Measurements from ENCODE around the gene SLC35E2B.
"Not testable (repeated sequence)": the region's sequence is repeated elsewhere in the genome, so short reads cannot be mapped to it uniquely, and the experiment has no call there.

The SLC35E2B gene

GRCh38 chr1:1697358-1698183 lies 5.0 kb upstream of the SLC35E2B start:
- H3K9ac ChIP-seq (ENCODE audit: low read length); H3K4me1 ChIP-seq (ENCODE audit: control insufficient read depth, insufficient read depth, low read length); H3K4me3 ChIP-seq (ENCODE audit: low read length); H3K27me3 ChIP-seq (ENCODE audit: control insufficient read depth, insufficient read depth, low read length); H3K27ac ChIP-seq (ENCODE audit: low read depth, low read length); H3K36me3 ChIP-seq (ENCODE audit: control insufficient read depth, insufficient read depth, low read length): not testable (repeated sequence)

- not testable (repeated sequence) for H3K9ac ChIP-seq (ENCODE audit: low read length); H3K27ac ChIP-seq (ENCODE audit: low read depth, low read length); H3K4me1 ChIP-seq (ENCODE audit: control insufficient read depth, insufficient read depth, low read length); H3K4me3 ChIP-seq (ENCODE audit: low read length); H3K27me3 ChIP-seq (ENCODE audit: control insufficient read depth, insufficient read depth, low read length); H3K36me3 ChIP-seq (ENCODE audit: control insufficient read depth, insufficient read depth, low read length)
These were observed 4.1 kb upstream of the SLC35E2B start for GRCh38 chr1:1696431-1697357.

GRCh38 chr1:1692324-1692713 lies 276 bp downstream of the SLC35E2B start:
- H3K9ac ChIP-seq (ENCODE audit: low read length); H3K36me3 ChIP-seq (ENCODE audit: control insufficient read depth, insufficient read depth, low read length); H3K4me1 ChIP-seq (ENCODE audit: control insufficient read depth, insufficient read depth, low read length); H3K27me3 ChIP-seq (ENCODE audit: control insufficient read depth, insufficient read depth, low read length): not testable (repeated sequence)
- Histone ChIP-seq H3K4me3 (ENCODE audit: low read length) (peak overlapping the region; percentile 66), H3K27ac (ENCODE audit: low read depth, low read length) (peak overlapping the region; percentile 79)

DNA sequence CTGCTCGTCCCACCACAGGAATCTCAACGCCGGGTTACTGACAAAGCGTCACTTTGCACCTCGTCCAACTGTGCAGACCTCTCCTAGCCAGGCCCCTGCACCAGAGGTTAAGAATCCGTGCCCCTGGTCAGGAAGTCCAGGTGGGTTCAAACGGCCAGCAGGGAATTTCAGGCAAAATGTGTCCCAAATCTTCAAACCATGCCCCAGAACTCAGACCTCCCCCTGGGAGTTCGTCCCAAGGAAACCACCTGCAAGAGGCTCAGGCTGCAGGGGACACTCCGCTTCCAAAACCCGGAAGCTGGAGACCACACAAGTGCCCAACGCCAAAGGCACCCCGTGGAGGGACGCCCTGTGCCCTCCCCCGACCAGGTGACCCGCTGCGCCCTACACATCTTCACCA lies 1.2 kb downstream of the SLC35E2B start:
- not testable (repeated sequence) for H3K4me3 ChIP-seq (ENCODE audit: low read length)

DNA sequence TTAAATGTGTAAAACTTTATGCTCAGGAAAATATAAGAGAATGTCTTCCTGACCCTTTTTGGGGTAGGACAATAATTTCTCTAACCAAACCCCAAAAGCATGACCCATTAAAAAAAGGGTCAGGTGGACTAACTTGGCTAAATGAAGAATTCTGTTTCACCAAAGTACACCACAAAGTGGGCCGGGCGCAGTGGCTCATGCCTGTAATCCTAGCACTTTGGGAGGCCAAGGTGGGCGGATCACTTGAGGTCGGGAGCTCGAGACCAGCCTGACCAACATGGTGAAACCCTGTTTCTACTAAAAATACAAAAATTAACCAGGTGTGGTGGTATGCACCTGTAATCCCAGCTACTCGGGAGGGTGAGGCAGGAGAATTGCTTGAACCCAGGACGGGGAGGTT lies 3.1 kb downstream of the SLC35E2B start:
- H3K27ac ChIP-seq (ENCODE audit: low read depth, low read length); H3K4me3 ChIP-seq (ENCODE audit: low read length); H3K4me1 ChIP-seq (ENCODE audit: control insufficient read depth, insufficient read depth, low read length); H3K9ac ChIP-seq (ENCODE audit: low read length); H3K27me3 ChIP-seq (ENCODE audit: control insufficient read depth, insufficient read depth, low read length); H3K36me3 ChIP-seq (ENCODE audit: control insufficient read depth, insufficient read depth, low read length): not testable (repeated sequence)

More for the DNA sequence above, 1.2 kb downstream of the SLC35E2B start:
- not testable (repeated sequence) for H3K27ac ChIP-seq (ENCODE audit: low read depth, low read length); H3K9ac ChIP-seq (ENCODE audit: low read length); H3K36me3 ChIP-seq (ENCODE audit: control insufficient read depth, insufficient read depth, low read length); H3K27me3 ChIP-seq (ENCODE audit: control insufficient read depth, insufficient read depth, low read length); H3K4me1 ChIP-seq (ENCODE audit: control insufficient read depth, insufficient read depth, low read length)

- no peaks in the 10 kb centered on the region for H3K4me1 ChIP-seq (ENCODE audit: control insufficient read depth, insufficient read depth, low read length)
- no peak overlapping the region for H3K9ac ChIP-seq (ENCODE audit: low read length)
- no peak overlapping the region for H3K27ac ChIP-seq (ENCODE audit: low read depth, low read length)
- H3K27me3 ChIP-seq (ENCODE audit: control insufficient read depth, insufficient read depth, low read length) = no peaks in the 10 kb centered on the region
- H3K36me3 ChIP-seq (ENCODE audit: control insufficient read depth, insufficient read depth, low read length) = peaks cover 4% of the 10 kb centered on the region
- H3K4me3 ChIP-seq (ENCODE audit: low read length) = no peak overlapping the region
These were observed 4.7 kb downstream of the SLC35E2B start for GRCh38 chr1:1687846-1688245.

- no peak overlapping the region for H3K27ac ChIP-seq (ENCODE audit: low read depth, low read length)
- no peak overlapping the region for H3K9ac ChIP-seq (ENCODE audit: low read length)
- H3K36me3 ChIP-seq (ENCODE audit: control insufficient read depth, insufficient read depth, low read length) = peaks cover 4% of the 10 kb centered on the region
- no peaks in the 10 kb centered on the region for H3K27me3 ChIP-seq (ENCODE audit: control insufficient read depth, insufficient read depth, low read length)
- no peak overlapping the region for H3K4me3 ChIP-seq (ENCODE audit: low read length)
- H3K4me1 ChIP-seq (ENCODE audit: control insufficient read depth, insufficient read depth, low read length) = no peaks in the 10 kb centered on the region
These were observed 8.4 kb downstream of the SLC35E2B start for GRCh38 chr1:1684031-1684681.

DNA sequence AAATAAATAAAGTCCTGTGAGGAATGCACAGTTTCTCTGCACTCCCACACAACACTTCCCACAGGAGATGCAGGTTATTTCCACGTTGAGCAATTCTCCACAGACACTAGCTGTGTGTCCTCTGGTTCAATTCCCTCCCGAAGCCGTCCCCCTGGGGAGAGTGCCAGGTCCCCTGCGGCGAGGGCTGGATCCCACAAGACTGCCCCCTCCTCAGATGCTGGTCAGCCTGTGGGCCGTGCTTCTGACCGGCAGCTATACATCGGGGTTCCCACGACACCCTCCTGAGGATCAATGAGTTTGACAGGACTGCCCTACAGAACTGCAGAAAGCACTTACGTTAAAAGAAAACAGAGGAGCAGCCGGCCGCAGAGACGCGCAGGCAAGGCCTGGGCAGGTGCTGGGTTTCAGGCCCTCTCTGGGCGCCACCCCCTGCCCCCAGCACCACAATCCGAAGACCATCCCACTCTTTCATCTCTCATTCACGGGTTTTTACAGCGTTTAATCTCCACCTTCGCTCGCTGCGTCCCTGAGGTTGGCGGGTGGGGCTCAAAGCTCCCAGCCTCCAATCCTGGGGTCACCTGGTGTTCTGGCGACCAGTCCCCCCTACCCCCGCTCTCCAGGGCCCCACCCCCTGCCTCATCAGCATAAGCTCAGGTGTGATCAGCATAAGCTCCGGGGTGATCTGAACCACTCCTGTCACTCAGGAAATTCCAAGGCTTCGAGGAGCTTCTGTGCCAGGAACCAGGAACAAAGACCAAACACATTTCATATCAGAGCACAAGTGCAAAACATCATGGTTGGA lies 9.3 kb downstream of the SLC35E2B start:
- Histone ChIP-seq H3K4me1 (ENCODE audit: control insufficient read depth, insufficient read depth, low read length) (no peaks in the 10 kb centered on the region), H3K4me3 (ENCODE audit: low read length) (no peak overlapping the region), H3K27ac (ENCODE audit: low read depth, low read length) (no peak overlapping the region), H3K36me3 (ENCODE audit: control insufficient read depth, insufficient read depth, low read length) (peaks cover 4% of the 10 kb centered on the region), H3K9ac (ENCODE audit: low read length) (no peak overlapping the region), H3K27me3 (ENCODE audit: control insufficient read depth, insufficient read depth, low read length) (no peaks in the 10 kb centered on the region)

- no peaks in the 10 kb centered on the region for H3K36me3 ChIP-seq (ENCODE audit: control insufficient read depth, insufficient read depth, low read length)
- H3K27ac ChIP-seq (ENCODE audit: low read depth, low read length) = no peak overlapping the region
- no peaks in the 10 kb centered on the region for H3K4me1 ChIP-seq (ENCODE audit: control insufficient read depth, insufficient read depth, low read length)
- no peak overlapping the region for H3K9ac ChIP-seq (ENCODE audit: low read length)
- H3K4me3 ChIP-seq (ENCODE audit: low read length) = no peak overlapping the region
- H3K27me3 ChIP-seq (ENCODE audit: control insufficient read depth, insufficient read depth, low read length) = no peaks in the 10 kb centered on the region
These were observed 11.7 kb downstream of the SLC35E2B start for GRCh38 chr1:1680912-1681273.

DNA sequence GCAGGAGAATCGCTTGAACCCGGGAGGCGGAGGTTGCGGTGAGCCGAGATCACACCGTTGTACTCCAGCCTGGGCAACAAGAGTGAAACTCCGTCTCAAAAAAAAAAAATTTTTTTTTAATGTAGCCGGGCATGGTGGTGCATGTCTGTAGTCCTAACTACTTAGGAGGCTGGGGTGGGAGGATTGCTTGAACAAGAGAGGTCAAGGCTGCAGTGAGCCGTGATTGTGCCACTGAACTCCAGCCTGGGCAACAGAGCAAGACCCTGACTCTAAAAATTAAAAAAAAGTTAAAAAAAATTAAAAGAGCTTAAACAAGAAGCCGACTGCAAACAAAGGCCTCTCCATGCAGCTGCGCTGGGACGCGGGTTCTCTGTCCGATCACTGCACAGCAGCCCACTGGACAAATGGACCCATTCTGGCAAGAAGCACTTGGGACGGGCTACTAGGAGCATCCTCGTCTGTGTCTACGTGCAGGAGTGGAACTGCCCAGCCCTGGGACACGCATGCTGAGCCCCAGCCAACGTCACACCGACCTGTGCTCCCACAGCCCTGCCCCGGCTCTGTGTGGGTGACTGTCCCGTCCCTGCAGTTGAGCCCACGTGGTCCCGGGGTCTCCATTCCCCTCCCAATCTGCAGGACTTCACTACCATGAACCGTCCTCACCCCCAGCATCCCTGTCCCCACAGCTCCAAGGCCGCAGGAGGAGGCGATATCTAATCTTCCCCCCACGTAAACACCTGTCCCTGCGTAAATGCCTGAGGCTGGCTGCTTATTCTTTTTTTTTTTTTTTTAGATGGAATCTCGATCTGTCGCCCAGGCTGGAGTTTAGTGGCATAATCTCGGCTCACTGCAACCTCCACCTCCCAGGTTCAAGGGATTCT lies 12.3 kb downstream of the SLC35E2B start:
- Histone ChIP-seq H3K36me3 (ENCODE audit: control insufficient read depth, insufficient read depth, low read length) (no peaks in the 10 kb centered on the region), H3K4me3 (ENCODE audit: low read length) (no peak overlapping the region), H3K4me1 (ENCODE audit: control insufficient read depth, insufficient read depth, low read length) (no peaks in the 10 kb centered on the region), H3K27me3 (ENCODE audit: control insufficient read depth, insufficient read depth, low read length) (no peaks in the 10 kb centered on the region), H3K27ac (ENCODE audit: low read depth, low read length) (no peak overlapping the region), H3K9ac (ENCODE audit: low read length) (no peak overlapping the region)

DNA sequence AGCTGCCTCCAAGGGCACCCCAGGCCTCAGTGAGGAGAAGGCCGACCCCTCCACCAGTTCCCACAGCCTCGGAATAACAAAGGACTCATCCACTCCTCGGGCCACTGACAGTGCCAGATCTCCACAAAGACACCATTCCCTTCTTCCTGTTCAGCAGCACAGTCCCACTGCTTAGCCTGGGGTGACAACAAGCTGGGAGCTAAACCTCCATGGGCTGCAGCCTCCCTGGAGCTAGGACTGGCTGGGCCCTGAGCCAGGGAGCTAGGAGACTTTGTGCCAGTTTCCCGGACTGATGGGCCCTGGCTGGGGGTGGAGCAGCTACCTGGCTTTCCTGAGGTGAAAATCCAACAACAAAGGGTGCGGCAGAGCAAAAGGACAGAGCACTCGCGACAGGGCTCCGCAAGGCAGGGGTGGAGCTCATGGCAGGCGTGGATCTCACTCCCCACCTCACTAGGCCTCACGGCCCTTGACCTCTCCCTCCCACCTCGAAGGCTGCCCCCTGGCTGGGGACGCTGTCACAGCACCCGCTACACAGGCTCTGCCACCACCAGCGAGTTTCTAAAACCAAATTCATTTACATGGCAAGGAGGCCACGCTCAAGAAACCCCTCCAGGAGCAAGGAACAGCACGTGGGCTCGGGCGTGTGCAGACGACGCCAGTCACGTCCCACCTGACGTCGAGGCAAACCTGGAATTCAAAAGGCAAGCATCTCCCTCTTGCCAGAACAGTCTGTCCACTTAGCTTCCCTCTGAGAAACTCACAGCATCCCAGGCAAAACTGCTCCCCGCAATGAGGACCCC lies 13.8 kb downstream of the SLC35E2B start:
- peak overlapping the region; percentile 45 for H3K4me3 ChIP-seq (ENCODE audit: low read length)
- no peaks in the 10 kb centered on the region for H3K36me3 ChIP-seq (ENCODE audit: control insufficient read depth, insufficient read depth, low read length)
- H3K27ac ChIP-seq (ENCODE audit: low read depth, low read length) = no peak overlapping the region
- no peaks in the 10 kb centered on the region for H3K4me1 ChIP-seq (ENCODE audit: control insufficient read depth, insufficient read depth, low read length)
- no peak overlapping the region for H3K9ac ChIP-seq (ENCODE audit: low read length)
- no peaks in the 10 kb centered on the region for H3K27me3 ChIP-seq (ENCODE audit: control insufficient read depth, insufficient read depth, low read length)
